Endometrial microvascular endothelial cells (primary cell): ENCODE results near the gene BAIAP2L1. TPM values are rescaled to one million over a fixed set of nuclear protein-coding genes. Genes with fewer than 3 reads are reported as not detected.

Experiments
- in situ Hi-C: cut with HindIII; loops from 2 replicates; pipeline ENCODE4 v1.10.0; 2017; ENCODE audit warnings: low sequenced_read_pairs, low pct_unique_long_range_greater_than_20kb; ENCODE audit errors: inconsistent ontology term
- total RNA-seq: library from RNA; depleted of rRNA; stranded (reverse); fragments of >200 nt; gene quantifications from one replicate; pipeline ENCODE4 v1.2.3, GENCODE V29; 2015; ENCODE audit errors: inconsistent ontology term

BAIAP2L1 gene
- total RNA-seq, 1 donor from 2014 or later: 3.1 TPM

- in situ Hi-C loops: no loop called here
These were observed 146.4 kb downstream of the BAIAP2L1 start for GRCh38 chr7:98254516-98254915.

GRCh38 chr7:98252425-98253054, 148.3 kb downstream of the BAIAP2L1 start:
- in situ Hi-C loops: no loop called here

GRCh38 chr7:98251601-98252424, 149.1 kb downstream of the BAIAP2L1 start, which contains the start of gene TECPR1:
Gene TECPR1, minus strand, starts transcription at chr7:98252232. Its CDS starts 6,086 bp downstream, at chr7:98246146.
- in situ Hi-C loops: no loop called here

- in situ Hi-C loops: no loop called here
These were observed 149.7 kb downstream of the BAIAP2L1 start for GRCh38 chr7:98251231-98251600.

- in situ Hi-C loops: no loop called here
These were observed 150.1 kb downstream of the BAIAP2L1 start for GRCh38 chr7:98250789-98251188.

GRCh38 chr7:98249106-98249505, 151.8 kb downstream of the BAIAP2L1 start:
- in situ Hi-C loops: no loop called here

- in situ Hi-C loops: no loop called here
These were observed 152.7 kb downstream of the BAIAP2L1 start for GRCh38 chr7:98248156-98248555.

- in situ Hi-C loops: no loop called here
These were observed 156.0 kb downstream of the BAIAP2L1 start for GRCh38 chr7:98244871-98245270.

- in situ Hi-C loops: no loop called here
These were observed 158.0 kb downstream of the BAIAP2L1 start for GRCh38 chr7:98242934-98243333.

GRCh38 chr7:98242342-98242741, 158.5 kb downstream of the BAIAP2L1 start:
- in situ Hi-C loops: no loop called here

GRCh38 chr7:98241674-98242241, 159.1 kb downstream of the BAIAP2L1 start:
- in situ Hi-C loops: no loop called here

Other genes starting within 250 kb of the BAIAP2L1 start
- gene BHLHA15, start 189.7 kb downstream of the BAIAP2L1 start, total RNA-seq: not detected
- 126 TPM for gene TECPR1, start 148.9 kb downstream of the BAIAP2L1 start, total RNA-seq
- gene BRI3, start 119.4 kb downstream of the BAIAP2L1 start, total RNA-seq: 66.6 TPM
- 0.19 TPM for gene NPTX2, start 216.2 kb upstream of the BAIAP2L1 start, total RNA-seq